A673 (cell line): ENCODE data around the gene TNIP3.

ENCODE experiments used
- EZH2 ChIP-seq: fragments of 200-600 bp; sonication (generic); IDR thresholded peaks from 2 replicates; pipeline ENCODE4 v1.6.1; 2017; ENCODE audit warnings: borderline replicate concordance, low read depth, mild to moderate bottlenecking, mixed read lengths, antibody characterized with exemption, low read length; ENCODE audit not compliant: poor library complexity, severe bottlenecking
- TF ChIP-seq, protein P1 (sequence below): fragments of 300-800, 200-600 bp; sonication (generic); conservative IDR thresholded peaks from 2 replicates; pipeline ENCODE4 v1.5.1; 2017; ENCODE audit warnings: low read depth, mild to moderate bottlenecking, antibody characterized with exemption, low read length, moderate library complexity, mixed read lengths

DNA sequence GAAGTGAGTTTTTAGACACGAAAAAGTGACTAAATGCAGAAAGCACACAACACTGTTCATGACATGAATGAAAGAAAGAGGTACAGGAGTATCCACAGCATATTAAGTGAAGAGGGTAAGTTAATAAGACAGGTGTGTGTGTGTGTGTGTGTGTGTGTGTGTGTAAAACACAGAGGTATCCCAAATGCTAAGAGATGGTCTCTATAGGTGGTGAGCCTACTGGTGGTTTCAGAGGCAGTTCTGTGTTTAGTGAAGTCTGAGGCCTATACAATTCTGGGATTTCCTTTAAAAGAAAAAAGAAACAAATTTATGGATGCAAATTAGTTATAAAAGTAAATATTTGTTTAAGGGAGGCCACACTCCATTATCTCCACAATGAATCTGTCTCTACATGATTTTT is 17.4 kb upstream of the TNIP3 start:
- TF ChIP-seq, protein P1, sequence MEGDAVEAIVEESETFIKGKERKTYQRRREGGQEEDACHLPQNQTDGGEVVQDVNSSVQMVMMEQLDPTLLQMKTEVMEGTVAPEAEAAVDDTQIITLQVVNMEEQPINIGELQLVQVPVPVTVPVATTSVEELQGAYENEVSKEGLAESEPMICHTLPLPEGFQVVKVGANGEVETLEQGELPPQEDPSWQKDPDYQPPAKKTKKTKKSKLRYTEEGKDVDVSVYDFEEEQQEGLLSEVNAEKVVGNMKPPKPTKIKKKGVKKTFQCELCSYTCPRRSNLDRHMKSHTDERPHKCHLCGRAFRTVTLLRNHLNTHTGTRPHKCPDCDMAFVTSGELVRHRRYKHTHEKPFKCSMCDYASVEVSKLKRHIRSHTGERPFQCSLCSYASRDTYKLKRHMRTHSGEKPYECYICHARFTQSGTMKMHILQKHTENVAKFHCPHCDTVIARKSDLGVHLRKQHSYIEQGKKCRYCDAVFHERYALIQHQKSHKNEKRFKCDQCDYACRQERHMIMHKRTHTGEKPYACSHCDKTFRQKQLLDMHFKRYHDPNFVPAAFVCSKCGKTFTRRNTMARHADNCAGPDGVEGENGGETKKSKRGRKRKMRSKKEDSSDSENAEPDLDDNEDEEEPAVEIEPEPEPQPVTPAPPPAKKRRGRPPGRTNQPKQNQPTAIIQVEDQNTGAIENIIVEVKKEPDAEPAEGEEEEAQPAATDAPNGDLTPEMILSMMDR = no peak
- no peak for TF ChIP-seq EZH2
